CD4-positive, alpha-beta T cell (primary cell): ENCODE results near the gene ERC2. TPM values are rescaled to one million over a fixed set of nuclear protein-coding genes. Genes with fewer than 3 reads are reported as not detected.

Experiments used
- ATAC-seq: fragments of 200-7000 bp; cut with Tn5 transposase; one replicate; pipeline ENCODE4 v1.10.0; 2022; ENCODE audit warnings: mild to moderate bottlenecking; ENCODE audit not compliant: poor library complexity
- CTCF ChIA-PET: fragments of 350-600 bp; sonication (Branson Sonifier 250); formaldehyde crosslinking; loops from one replicate; lab custom pipeline; 2021; ENCODE audit warnings: antibody characterized with exemption, inconsistent platforms; lab: Charles Lee
- POLR2A ChIA-PET: fragments of 350-600 bp; sonication (Branson Sonifier 250); formaldehyde crosslinking; loops from one replicate; lab custom pipeline; 2021; ENCODE audit warnings: antibody characterized with exemption, inconsistent platforms; lab: Charles Lee
- DNase-seq, 14 experiments: peaks; one replicate each; pipeline ENCODE4 v3.0.0-alpha.2; 2013 to 2020; ENCODE audit warnings: mixed read lengths in 2 of 14
- H3K27ac ChIP-seq, 2 donors: one replicate each; pipeline versions ENCODE4 v1.5.1 to v1.7.0; 2013; ENCODE audit warnings: low read length in 2 of 2, low read depth in 1 of 2, mild to moderate bottlenecking in 1 of 2
- H3K27me3 ChIP-seq, 2 experiments: 1 replicate in 1 of 2; 2 replicates in 1 of 2; pipeline versions ENCODE4 v1.6.1 to v1.7.0; 2013; ENCODE audit warnings: low read length in 2 of 2, control low read depth in 1 of 2, mild to moderate bottlenecking in 1 of 2, moderate library complexity in 1 of 2; ENCODE audit not compliant: insufficient read depth in 2 of 2, control insufficient read depth in 1 of 2
- H3K36me3 ChIP-seq: one replicate; pipeline ENCODE4 v1.6.1; 2013; ENCODE audit warnings: low read length, control low read depth; ENCODE audit not compliant: insufficient read depth
- H3K4me1 ChIP-seq: one replicate; pipeline ENCODE4 v1.6.1; 2013; ENCODE audit warnings: low read length, control low read depth; ENCODE audit not compliant: insufficient read depth
- H3K4me3 ChIP-seq: one replicate; pipeline ENCODE4 v1.5.1; 2013; ENCODE audit warnings: mild to moderate bottlenecking, low read length, moderate library complexity
- H3K9me3 ChIP-seq, 2 experiments: 1 replicate in 1 of 2; 2 replicates in 1 of 2; pipeline versions ENCODE4 v1.6.1 to v1.7.0; 2013; ENCODE audit warnings: low read length in 2 of 2, mild to moderate bottlenecking in 2 of 2, control low read depth in 1 of 2, moderate library complexity in 1 of 2; ENCODE audit not compliant: control insufficient read depth in 1 of 2, insufficient read depth in 1 of 2
- H3K27ac Mint-ChIP-seq: one replicate; pipeline ENCODE4 v1.8.0; 2020; ENCODE audit warnings: mixed read lengths
- H3K27me3 Mint-ChIP-seq: one replicate; pipeline ENCODE4 v1.8.0; 2021; ENCODE audit warnings: mixed read lengths
- H3K36me3 Mint-ChIP-seq: one replicate; pipeline ENCODE4 v1.8.0; 2021; ENCODE audit warnings: low read depth, mixed read lengths
- H3K4me1 Mint-ChIP-seq: one replicate; pipeline ENCODE4 v1.8.0; 2021; ENCODE audit warnings: low read depth, mixed read lengths
- H3K4me3 Mint-ChIP-seq: one replicate; pipeline ENCODE4 v1.8.0; 2020; ENCODE audit warnings: mild to moderate bottlenecking, mixed read lengths
- H3K9me3 Mint-ChIP-seq: one replicate; pipeline ENCODE4 v1.8.0; 2020; ENCODE audit warnings: mixed read lengths
- intact Hi-C, 2 experiments: fragments of 100-400 bp; cut with DNase I in 1 of 2; cut with micrococcal nuclease in 1 of 2; formaldehyde crosslinking; loops; one replicate each; pipeline versions ENCODE4 v1.15.1 to v1.9.0; 2023 to 2025; cut with DNase I, micrococcal nuclease
- total RNA-seq, 174 experiments: library from RNA in 2 of 174; stranded (reverse) in 2 of 174; gene quantifications; one replicate each; pipeline ENCODE4 v1.2.3 and lab custom pipeline; 2021 to 2026
- TF ChIP-seq, protein P1 (sequence below): fragments of 200-600 bp; IDR thresholded peaks from one replicate; pipeline ENCODE4 v1.8.0; 2022; ENCODE audit warnings: antibody characterized with exemption, mild to moderate bottlenecking

The ERC2 gene
- total RNA-seq, 2 experiments from 2014 or later, result not detected

GRCh38 chr3:56052188-56052587 lies 416.1 kb downstream of the ERC2 start:
- Mint-ChIP-seq H3K9me3 (no peaks in the 10 kb centered on the region), H3K4me1 (no peaks in the 10 kb centered on the region), H3K27me3 (peaks cover 4% of the 10 kb centered on the region), H3K27ac (no peak overlapping the region), H3K4me3 (no peak overlapping the region), H3K36me3 (no peaks in the 10 kb centered on the region)
- ATAC-seq (no peak), DNase-seq (no peak)
- Histone ChIP-seq H3K4me3 (no peak overlapping the region), H3K36me3 (no peaks in the 10 kb centered on the region), H3K27ac (no peak overlapping the region), H3K27me3 (no peaks in the 10 kb centered on the region), H3K4me1 (no peaks in the 10 kb centered on the region), H3K9me3 (no peaks in the 10 kb centered on the region)
- POLR2A ChIA-PET, result no interaction called here
- TF ChIP-seq, protein P1, sequence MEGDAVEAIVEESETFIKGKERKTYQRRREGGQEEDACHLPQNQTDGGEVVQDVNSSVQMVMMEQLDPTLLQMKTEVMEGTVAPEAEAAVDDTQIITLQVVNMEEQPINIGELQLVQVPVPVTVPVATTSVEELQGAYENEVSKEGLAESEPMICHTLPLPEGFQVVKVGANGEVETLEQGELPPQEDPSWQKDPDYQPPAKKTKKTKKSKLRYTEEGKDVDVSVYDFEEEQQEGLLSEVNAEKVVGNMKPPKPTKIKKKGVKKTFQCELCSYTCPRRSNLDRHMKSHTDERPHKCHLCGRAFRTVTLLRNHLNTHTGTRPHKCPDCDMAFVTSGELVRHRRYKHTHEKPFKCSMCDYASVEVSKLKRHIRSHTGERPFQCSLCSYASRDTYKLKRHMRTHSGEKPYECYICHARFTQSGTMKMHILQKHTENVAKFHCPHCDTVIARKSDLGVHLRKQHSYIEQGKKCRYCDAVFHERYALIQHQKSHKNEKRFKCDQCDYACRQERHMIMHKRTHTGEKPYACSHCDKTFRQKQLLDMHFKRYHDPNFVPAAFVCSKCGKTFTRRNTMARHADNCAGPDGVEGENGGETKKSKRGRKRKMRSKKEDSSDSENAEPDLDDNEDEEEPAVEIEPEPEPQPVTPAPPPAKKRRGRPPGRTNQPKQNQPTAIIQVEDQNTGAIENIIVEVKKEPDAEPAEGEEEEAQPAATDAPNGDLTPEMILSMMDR, result no peak
- CTCF ChIA-PET, result no interaction called here
- intact Hi-C loops, result no loop called here

DNA sequence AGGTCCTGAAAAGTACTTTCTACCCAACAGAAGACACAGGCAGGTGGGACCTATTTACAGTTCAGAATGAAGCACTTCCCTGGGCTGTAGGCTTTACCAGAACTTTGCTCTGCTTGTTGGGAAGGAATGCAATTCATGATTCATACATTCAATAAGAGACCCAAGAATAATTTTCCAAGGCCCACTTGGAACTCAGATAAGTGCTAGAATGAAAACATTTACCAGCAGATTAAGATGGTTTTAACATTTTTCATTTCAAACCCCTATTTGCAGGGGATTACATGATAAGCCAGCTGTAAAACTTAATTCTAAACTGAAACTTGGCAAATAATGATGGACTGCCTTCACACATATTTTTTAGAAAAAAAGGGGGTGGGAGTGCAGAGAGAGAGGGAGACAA lies 417.2 kb downstream of the ERC2 start:
- DNase-seq, result no peak
- H3K27ac Mint-ChIP-seq, result no peak overlapping the region
- no peak for ATAC-seq
- H3K4me3 ChIP-seq, result no peak overlapping the region
- H3K4me3 Mint-ChIP-seq, result no peak overlapping the region
- H3K36me3 ChIP-seq, result no peaks in the 10 kb centered on the region
- H3K36me3 Mint-ChIP-seq, result no peaks in the 10 kb centered on the region
- intact Hi-C loops, result no loop called here
- H3K4me1 ChIP-seq, result no peaks in the 10 kb centered on the region
- TF ChIP-seq, protein P1, result no peak
- CTCF ChIA-PET, result no interaction called here
- peaks cover 4% of the 10 kb centered on the region for H3K27me3 Mint-ChIP-seq
- no peaks in the 10 kb centered on the region for H3K27me3 ChIP-seq
- H3K9me3 Mint-ChIP-seq, result no peaks in the 10 kb centered on the region
- no peaks in the 10 kb centered on the region for H3K4me1 Mint-ChIP-seq
- no peaks in the 10 kb centered on the region for H3K9me3 ChIP-seq
- POLR2A ChIA-PET, result no interaction called here
- no peak overlapping the region for H3K27ac ChIP-seq

GRCh38 chr3:56048946-56049345 lies 419.3 kb downstream of the ERC2 start:
- CTCF ChIA-PET, result no interaction called here
- intact Hi-C loops, result no loop called here
- Histone ChIP-seq H3K27me3 (no peaks in the 10 kb centered on the region), H3K27ac (no peak overlapping the region), H3K4me1 (no peaks in the 10 kb centered on the region), H3K4me3 (no peak overlapping the region), H3K9me3 (no peaks in the 10 kb centered on the region), H3K36me3 (no peaks in the 10 kb centered on the region)
- no peaks in the 10 kb centered on the region for H3K9me3 Mint-ChIP-seq
- H3K4me1 Mint-ChIP-seq, result no peaks in the 10 kb centered on the region
- no peak overlapping the region for H3K4me3 Mint-ChIP-seq
- DNase-seq (no peak), ATAC-seq (no peak)
- H3K27me3 Mint-ChIP-seq, result peaks cover 4% of the 10 kb centered on the region
- H3K27ac Mint-ChIP-seq, result no peak overlapping the region
- POLR2A ChIA-PET, result no interaction called here
- no peaks in the 10 kb centered on the region for H3K36me3 Mint-ChIP-seq
- TF ChIP-seq, protein P1, result no peak
